HG03565 (cell line): Measurements from ENCODE around the gene ZNF221.

Source experiments
- ATAC-seq: cut with Tn5 transposase; IDR thresholded peaks from one replicate; pipeline ENCODE4 v1.9.1; 2021; ENCODE audit warnings: mild to moderate bottlenecking, moderate library complexity; ENCODE audit not compliant: unreplicated experiment

ZNF221 gene

GRCh38 chr19:43956827-43957226, 5.8 kb downstream of the ZNF221 start:
- no peak for ATAC-seq

GRCh38 chr19:43957891-43958290, 6.9 kb downstream of the ZNF221 start:
- no peak for ATAC-seq

GRCh38 chr19:43960411-43960810, 9.4 kb downstream of the ZNF221 start:
- ATAC-seq: no peak

GRCh38 chr19:43966079-43966694, 15.2 kb downstream of the ZNF221 start:
- no peak for ATAC-seq

- ATAC-seq: no peak
Observed at GRCh38 chr19:43976732-43977131, 25.7 kb downstream of the ZNF221 start.

- no peak for ATAC-seq
Observed at GRCh38 chr19:43983544-43983911, 32.5 kb downstream of the ZNF221 start.

GRCh38 chr19:43983912-43984686, 33.1 kb downstream of the ZNF221 start, which contains the start of gene ZNF155:
Gene ZNF155 (plus strand): TSS chr19:43984188. CDS start chr19:43988544, 4,356 bp downstream.
- peak; percentile 76 for ATAC-seq

GRCh38 chr19:43984687-43985000, 33.6 kb downstream of the ZNF221 start:
- no peak for ATAC-seq

- no peak for ATAC-seq
Observed at GRCh38 chr19:43997631-43998290, 46.7 kb downstream of the ZNF221 start.

GRCh38 chr19:44002212-44002565, 51.2 kb downstream of the ZNF221 start:
- no peak for ATAC-seq

- peak; percentile 88 for ATAC-seq
Observed at GRCh38 chr19:44002566-44003460, 51.8 kb downstream of the ZNF221 start, which contains the start of gene ZNF230. Gene ZNF230 (plus strand): TSS chr19:44002957. CDS start chr19:44007079, 4,122 bp downstream.

GRCh38 chr19:44003461-44004009, 52.5 kb downstream of the ZNF221 start:
- no peak for ATAC-seq

GRCh38 chr19:44005973-44006372, 54.9 kb downstream of the ZNF221 start:
- ATAC-seq: no peak

- no peak for ATAC-seq
Observed at GRCh38 chr19:44007473-44007872, 56.4 kb downstream of the ZNF221 start.

GRCh38 chr19:44010468-44010867, 59.4 kb downstream of the ZNF221 start:
- no peak for ATAC-seq
